ENCODE measurements around the gene BCL2.
A peak's percentile ranks its signal among the peaks of the same experiment; 100 is the strongest.
"Not testable (repeated sequence)": the region's sequence is repeated elsewhere in the genome, so short reads cannot be mapped to it uniquely, and the experiment has no call there.

The BCL2 gene

DNA sequence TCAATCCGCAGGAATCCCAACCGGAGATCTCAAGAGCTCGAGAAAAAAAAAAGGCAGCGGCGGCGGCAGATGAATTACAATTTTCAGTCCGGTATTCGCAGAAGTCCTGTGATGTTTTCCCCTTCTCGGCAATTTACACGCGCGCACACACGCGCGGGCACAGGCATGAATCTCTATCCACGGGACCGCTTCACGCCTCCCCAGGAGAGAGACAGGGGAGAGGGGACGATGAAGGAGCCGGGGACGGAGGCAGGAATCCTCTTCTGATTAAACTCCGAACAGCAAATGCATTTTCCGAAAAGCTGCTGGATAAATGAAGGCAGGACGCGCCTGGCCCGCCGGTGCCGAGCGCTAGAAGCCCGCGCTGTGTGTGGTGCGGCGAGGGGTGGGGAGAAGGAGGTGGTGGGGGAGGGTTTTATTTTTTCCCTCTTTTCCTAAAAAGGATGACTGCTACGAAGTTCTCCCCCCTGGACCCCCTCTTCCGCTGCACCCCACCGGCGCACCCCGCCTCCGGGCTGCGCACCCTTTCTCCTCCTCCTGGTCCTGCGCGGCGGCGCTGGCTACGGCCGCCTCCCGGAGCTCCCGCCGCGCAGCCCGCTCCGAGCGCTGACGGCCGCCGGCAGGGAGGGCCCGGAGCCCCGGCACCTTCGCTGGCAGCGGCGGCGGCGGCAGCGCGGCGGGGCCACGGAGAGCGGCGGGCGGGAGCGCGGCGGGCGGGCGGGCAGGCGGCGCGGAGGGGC, at the start of gene BCL2:
TSS of gene BCL2 (minus strand) at position 387 of the 740 bp plus-strand sequence.
- H3K4me3 ChIP-seq (ENCODE audit: low read depth, low read length): peak within 1 kb of the TSS; percentile 91
- no peak for DNase-seq (ENCODE audit: low read depth)
- TF ChIP-seq, protein P1, sequence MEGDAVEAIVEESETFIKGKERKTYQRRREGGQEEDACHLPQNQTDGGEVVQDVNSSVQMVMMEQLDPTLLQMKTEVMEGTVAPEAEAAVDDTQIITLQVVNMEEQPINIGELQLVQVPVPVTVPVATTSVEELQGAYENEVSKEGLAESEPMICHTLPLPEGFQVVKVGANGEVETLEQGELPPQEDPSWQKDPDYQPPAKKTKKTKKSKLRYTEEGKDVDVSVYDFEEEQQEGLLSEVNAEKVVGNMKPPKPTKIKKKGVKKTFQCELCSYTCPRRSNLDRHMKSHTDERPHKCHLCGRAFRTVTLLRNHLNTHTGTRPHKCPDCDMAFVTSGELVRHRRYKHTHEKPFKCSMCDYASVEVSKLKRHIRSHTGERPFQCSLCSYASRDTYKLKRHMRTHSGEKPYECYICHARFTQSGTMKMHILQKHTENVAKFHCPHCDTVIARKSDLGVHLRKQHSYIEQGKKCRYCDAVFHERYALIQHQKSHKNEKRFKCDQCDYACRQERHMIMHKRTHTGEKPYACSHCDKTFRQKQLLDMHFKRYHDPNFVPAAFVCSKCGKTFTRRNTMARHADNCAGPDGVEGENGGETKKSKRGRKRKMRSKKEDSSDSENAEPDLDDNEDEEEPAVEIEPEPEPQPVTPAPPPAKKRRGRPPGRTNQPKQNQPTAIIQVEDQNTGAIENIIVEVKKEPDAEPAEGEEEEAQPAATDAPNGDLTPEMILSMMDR (IDR thresholded peaks at IDR 0.05; ENCODE audit: insufficient read depth, low read depth, low read length, missing control alignments): no peak

DNA sequence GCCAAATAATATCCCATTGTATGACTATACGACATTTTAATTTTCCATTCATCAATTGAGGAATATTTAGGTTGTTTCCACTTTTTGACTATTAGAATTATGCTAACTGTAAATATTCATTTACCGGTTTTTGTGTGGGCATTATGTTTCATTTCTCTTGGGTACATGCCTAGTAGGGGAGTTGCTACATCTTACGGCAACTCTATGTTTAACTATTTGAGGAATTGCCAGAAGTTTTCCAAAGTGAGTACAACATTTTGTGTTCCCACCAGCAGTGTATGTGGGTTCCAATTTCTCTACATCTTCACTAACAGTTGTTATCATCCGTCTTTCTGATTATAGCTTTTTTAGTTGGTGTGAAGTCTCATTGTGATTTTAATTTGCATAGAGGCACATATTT, 49.0 kb upstream of the BCL2 start:
- TF ChIP-seq, protein P1 (IDR thresholded peaks at IDR 0.05; ENCODE audit: insufficient read depth, low read depth, low read length, missing control alignments): no peak
- no peak overlapping the region for H3K4me3 ChIP-seq (ENCODE audit: low read depth, low read length)
- DNase-seq (ENCODE audit: low read depth): no peak

DNA sequence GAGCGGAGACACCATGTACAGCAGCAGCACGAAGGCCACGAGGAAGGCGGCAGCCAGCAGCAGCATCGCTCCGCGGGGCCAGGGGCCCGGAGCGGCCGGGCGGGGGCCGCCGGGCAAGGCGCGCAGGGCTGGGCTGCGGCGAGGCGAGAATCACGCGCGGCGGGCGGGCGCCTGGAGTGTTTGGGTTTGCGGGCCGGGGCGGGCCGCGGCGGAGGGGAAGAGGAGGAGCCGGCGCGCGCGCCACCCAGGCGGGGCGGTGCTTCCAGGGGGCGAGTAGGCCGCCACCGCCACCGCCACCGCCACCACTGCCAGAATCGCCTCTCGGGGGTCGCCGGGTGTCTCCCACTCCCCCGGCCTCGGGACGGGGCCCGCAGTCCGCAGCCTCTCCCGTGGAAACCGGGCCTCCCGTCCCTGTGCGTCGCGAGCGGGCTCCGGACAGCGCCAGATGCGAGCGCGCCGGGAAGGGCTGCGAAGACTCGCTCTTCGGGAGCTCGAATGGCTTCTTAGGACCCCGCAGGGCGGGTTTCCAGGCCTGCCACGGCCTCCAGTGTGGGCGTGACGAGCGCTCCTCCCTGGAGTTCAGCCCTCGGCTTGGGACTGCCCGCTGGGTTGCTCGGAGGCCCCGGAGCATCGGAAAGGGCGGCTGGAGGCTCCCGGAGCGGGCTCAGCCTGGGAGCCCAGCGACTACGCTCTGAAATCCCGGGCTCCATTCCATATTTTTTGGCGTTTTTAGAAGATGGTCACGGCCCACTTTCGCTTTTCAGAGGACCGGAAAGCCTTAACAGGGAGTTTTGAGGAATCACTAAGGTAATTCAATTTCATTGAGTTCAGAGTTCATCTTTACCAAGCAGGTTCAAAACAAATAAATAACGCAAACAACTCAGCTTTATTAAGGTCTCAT, 47.7 kb upstream of the BCL2 start, which contains the start of gene KDSR:
TSS of gene KDSR (minus strand) at position 154 of the 901 bp plus-strand sequence. CDS start at position 66, 88 bp downstream.
- peak within 1 kb of the TSS; percentile 88 for H3K4me3 ChIP-seq (ENCODE audit: low read depth, low read length)
- TF ChIP-seq, protein P1 (IDR thresholded peaks at IDR 0.05; ENCODE audit: insufficient read depth, low read depth, low read length, missing control alignments): no peak
- DNase-seq (ENCODE audit: low read depth): peak; percentile 95

DNA sequence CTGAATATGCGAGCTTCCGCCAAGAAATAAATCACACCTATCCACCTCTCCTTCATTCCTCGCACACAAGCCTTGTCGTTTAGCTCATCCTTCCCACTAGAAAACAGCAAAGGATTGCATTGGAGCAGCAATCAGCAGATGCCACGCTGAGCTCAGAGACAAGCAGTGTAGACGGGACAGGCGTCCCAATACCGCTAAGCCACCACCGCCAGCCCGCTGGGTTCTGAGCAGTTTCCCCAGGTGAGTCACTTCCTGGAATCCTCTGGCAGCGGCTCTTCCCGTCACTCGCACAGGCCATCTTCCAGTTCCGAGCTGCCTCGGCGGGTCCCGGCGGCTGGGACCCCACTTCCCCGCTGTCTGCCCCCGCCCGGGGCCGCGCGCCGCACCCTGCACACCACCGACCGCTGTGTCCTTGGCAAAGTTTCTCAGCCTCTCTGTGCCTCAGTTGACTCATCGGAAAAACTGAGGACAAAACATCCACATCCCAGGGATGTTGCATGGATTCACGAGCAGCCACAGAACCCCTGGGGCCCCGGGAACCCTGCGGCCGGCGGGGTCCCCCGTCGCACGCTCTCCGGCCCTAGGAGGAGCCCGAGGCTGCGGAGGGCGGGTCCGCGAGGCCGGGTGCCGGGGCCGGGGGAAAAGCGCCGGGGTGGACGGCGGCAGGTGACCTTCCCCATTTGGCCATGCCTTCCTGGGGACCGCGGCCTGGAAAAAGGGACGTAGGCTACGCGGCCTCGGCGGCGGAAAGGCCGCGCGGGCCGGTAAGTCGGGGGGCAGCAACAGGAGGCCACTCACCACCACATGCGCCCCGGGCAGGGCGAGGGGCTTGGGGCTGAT, 46.9 kb upstream of the BCL2 start:
- peak overlapping the region; percentile 88 for H3K4me3 ChIP-seq (ENCODE audit: low read depth, low read length)
- DNase-seq (ENCODE audit: low read depth): peak; percentile 61
- TF ChIP-seq, protein P1 (IDR thresholded peaks at IDR 0.05; ENCODE audit: insufficient read depth, low read depth, low read length, missing control alignments): no peak

DNA sequence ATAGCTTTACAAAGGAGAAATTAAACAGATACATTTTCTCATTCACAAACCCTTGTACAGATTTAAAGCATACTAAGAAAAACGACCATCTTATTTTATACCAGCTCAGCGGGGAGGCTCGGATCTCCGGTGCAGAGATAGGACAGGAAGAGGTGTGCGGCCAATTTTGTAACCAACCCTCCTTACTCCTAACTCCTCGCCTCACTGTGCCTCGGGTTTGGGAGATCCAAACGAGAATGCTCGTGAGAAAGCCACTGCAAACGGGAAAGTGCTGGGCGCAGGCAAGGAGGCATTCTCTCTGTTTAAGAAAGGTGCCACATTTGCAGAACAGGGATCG, 46.3 kb upstream of the BCL2 start:
- peak overlapping the region; percentile 88 for H3K4me3 ChIP-seq (ENCODE audit: low read depth, low read length)
- peak; percentile 9 for DNase-seq (ENCODE audit: low read depth)
- TF ChIP-seq, protein P1 (IDR thresholded peaks at IDR 0.05; ENCODE audit: insufficient read depth, low read depth, low read length, missing control alignments): no peak

DNA sequence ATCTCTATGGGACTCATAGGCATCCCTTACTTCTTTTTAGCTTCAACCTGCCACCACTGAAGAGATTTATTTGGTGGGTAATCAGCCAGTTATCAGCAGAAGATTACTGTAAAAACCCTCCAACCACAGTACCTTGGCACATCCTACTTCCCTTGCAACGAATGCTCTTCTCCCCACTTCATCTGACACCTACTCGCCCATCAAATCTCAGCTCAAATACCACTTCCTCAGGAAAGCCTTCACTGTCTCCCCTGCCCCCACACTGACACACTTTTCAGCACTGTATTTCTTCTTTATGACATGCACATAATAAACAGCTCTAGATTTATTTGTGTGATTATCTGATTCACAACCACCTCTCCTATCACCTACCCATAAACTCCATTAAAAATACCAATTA, 44.4 kb upstream of the BCL2 start:
- peak; percentile 7 for DNase-seq (ENCODE audit: low read depth)
- H3K4me3 ChIP-seq (ENCODE audit: low read depth, low read length): no peak overlapping the region
- TF ChIP-seq, protein P1 (IDR thresholded peaks at IDR 0.05; ENCODE audit: insufficient read depth, low read depth, low read length, missing control alignments): no peak

DNA sequence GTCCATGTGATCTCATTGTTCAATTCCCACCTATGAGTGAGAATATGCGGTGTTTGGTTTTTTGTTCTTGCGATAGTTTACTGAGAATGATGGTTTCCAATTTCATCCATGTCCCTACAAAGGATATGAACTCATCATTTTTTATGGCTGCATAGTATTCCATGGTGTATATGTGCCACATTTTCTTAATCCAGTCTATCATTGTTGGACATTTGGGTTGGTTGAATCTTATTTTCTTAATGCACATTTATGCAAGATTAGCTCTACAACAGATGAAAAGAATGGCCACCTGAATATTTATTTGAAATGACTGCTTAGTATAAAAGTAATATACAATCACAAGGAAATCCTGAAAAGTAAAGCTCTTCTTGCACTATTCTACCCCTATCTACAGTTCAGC, 43.9 kb upstream of the BCL2 start:
- H3K4me3 ChIP-seq (ENCODE audit: low read depth, low read length); DNase-seq (ENCODE audit: low read depth): not testable (repeated sequence)
